GM19239 (cell line): ENCODE results near the gene TNRC18.
"Not testable (repeated sequence)": the region's sequence is repeated elsewhere in the genome, so short reads cannot be mapped to it uniquely, and the experiment has no call there.

Source experiments
- DNase-seq: peaks from one replicate; pipeline ENCODE4 v3.0.0; 2011; ENCODE audit warnings: low spot score; ENCODE audit not compliant: insufficient read length
- FAIRE-seq: peaks from 2 replicates; lab custom pipeline; 2011; peaks lifted over from hg19 to GRCh38; lab: Jason Lieb, UNC

The TNRC18 gene

DNA sequence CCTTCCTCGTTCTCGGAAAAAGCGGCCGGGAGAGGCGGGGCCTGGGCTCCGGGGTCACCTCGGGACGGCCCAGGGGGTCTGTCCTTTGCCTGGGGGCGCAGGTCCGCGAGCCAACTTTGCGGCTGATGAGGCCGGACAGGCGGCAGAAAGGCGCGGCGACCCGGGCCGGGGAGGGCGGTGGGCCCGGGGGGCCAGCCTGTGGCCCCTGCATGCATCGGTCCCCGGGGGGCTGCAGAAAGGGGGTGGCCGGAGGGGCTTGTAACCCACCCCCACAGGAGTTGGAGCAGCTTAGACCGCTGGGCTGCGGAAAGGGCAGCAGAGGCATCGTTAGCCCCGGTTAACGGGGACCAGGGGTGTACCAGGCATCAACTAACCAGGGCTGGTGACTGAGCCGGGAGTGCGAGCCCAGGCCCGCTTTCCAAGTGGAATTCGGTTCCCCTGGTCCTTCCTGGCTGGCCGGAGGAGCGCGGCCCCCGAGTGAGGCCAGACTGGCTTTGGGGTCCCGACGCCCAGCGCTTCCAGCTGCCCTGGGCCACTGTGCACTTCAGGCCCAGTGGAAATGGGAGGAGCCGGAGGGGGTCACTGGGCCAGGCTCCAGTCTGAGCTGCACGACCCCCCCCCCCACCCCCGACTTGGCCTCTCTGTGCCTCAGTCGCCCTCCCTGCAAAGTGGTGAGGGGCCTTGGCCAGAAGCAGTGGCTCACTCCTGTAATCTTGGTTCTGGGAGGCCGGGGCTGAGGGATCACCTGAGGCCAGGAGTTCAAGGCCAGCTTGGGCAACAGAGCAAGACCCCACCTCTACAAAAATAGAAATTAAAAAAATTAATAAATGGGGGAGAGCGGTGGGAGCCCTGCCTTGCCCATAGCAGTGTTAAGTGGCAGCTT, 140.0 kb downstream of the TNRC18 start:
- no peak for FAIRE-seq
- no peak for DNase-seq

DNA sequence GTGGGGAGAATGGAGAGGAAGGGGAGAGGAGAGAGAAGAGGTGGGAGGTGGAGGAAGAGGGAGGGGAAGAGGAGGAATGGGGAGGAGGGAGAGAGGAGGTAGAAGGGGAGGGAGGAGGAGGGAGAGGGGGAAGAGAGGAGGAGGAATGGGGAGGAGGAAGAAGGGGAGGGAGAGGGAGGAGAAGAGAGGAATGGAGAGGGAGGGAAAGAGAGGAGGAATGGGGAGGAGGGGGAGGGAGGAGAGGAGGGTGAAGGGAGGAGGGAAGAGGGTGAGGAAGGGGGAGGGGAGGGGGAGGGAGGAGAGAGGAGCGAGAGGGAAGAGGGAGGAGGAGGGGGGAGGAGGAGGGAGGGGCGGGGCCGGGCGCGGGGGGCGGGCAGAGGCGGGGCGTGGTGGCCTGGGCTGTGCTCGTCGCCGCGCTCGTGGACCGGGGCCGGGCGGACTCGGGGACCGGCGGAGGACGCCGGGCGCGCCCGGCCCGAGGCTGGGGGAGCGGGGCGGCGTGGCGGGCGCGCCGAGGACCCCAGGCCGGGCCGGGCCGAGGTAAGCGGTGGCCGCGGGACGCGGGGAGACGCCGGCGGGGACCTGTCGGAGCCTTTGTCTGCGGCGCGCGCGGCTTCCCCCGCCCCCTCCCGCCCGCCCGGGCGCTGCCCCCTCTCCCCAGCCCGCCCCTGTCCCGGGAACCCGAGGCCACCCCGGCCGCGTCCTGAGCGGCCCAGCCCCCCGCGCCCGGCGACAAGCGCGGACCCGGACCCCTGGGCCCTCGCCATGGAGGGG, 140.9 kb downstream of the TNRC18 start, which contains the start of gene SLC29A4:
SLC29A4 (plus strand) TSS at position 401 of the 774 bp plus-strand sequence. CDS start 4,874 bp downstream, outside the sequence.
- FAIRE-seq (no peak), DNase-seq (no peak)

DNA sequence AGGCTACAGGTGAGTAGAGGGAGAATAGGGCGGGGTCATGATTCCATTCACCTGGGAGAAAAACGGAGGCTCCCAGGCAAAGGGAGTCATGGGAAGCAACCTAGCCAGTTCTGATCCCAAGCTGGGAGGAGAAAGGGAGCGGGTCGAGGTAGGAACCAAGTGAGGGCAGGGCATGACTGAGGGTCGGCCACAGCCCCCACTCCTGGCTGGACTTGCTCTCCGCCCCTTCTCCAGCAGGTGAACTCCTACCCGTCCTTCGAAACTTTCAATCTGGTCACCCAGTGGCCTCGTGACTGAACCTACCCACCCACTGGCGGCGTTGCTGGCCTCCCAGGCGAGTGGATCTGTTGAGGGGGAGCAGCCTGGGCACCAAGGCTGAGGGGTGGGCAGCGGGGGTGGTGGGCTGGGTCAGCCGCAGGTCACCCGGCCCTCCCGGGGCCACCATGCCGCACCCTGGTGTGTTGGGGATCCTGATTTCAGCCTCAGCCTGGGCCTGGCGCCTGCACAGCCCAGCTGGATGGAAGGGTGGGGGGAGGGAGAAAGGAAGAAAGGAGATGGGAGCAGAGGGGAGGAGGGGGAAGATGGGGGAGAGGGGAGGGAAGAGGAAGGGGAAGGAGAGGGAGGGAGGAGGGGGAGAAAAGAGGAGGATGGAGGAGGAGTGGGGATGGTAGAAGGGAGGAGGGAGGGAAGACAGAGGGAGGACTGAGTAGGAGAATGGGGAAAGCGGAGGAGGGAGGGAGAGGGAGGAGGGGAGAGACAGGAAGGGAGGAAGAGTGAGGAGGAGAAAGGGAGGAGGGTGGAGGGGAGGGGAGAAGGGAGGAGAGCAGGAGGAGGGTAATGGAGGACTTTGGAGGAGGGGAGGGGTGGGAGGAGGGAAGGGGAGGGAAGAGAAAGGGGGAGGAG, 141.8 kb downstream of the TNRC18 start:
- not testable (repeated sequence) for DNase-seq, FAIRE-seq

DNA sequence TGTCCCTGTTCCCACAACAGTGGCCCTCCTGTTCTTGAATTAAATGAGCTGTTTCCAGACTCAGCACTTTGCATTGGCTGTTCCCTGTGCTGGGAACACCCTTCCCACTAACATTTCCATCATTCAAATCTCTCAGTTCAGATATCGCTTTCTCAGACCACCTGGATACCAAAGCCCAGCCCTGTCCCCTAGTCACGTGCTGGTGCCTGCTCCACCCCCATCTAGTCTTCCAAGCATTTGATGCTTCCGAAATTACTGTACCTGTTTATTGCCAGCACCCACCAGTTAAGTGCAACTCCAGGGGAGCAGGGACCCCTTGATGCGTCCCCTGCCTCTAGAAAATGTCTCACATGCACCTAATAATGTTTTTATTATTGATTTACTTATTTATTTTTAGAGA, 143.9 kb downstream of the TNRC18 start:
- DNase-seq (no peak), FAIRE-seq (no peak)

DNA sequence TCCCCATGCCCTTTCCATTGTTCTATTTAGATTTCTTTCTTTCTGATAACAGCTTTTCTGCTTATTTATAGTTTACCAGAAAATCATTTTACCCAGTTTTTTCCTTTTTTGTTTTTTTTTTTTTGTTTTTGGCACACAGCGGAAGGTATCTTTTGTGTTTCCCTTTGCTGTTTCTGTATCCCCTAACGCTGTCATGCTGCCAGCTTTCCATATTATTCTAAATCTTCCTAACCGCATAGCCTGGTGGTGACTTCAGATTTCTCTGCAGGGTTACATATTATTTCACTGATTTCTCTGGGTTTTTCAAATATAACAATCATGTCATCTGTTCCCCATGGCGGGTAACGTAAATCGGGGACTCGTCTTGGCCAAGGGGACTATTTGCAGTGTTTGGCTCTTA, 144.9 kb downstream of the TNRC18 start:
- FAIRE-seq, result no peak
- no peak for DNase-seq

DNA sequence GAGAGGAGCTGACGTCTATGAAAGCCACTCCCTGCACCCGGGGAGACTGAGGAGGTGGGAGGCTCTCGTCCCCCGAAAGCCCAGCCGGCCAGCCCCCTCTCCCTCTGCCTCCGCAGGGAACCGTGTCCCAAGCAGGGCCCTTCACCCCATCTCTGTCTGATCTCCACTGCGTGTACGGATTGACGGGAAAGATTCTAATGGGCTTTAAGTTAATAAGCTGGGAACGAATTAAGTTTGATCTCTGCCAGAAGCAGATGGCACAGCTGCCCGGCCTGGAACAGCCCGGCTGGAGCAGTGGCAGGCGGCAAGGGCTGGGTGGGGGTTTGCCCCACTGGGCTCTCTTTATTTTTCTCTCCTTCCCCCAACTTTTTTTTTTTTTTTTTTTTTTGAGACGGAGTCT, 147.0 kb downstream of the TNRC18 start:
- FAIRE-seq (no peak), DNase-seq (no peak)

DNA sequence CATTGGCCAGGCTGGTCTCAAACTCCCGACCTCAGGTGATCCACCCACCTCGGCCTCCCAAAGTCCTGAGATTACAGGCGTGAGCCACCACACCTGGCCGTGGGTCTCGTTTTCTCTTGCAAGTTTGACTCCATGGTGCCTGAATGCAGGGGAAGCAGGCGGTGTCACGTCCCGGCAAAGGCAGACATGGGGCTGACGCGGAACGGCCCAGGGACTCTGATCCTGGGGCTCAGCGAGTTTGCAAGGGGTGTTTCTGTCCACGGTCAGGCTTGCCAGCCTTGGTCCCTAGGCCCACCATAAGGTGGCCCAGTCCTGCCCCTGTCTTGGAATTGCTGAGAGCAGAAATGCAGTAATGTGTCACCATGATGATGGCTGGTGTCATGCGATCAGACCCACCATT, 147.5 kb downstream of the TNRC18 start:
- not testable (repeated sequence) for DNase-seq, FAIRE-seq

DNA sequence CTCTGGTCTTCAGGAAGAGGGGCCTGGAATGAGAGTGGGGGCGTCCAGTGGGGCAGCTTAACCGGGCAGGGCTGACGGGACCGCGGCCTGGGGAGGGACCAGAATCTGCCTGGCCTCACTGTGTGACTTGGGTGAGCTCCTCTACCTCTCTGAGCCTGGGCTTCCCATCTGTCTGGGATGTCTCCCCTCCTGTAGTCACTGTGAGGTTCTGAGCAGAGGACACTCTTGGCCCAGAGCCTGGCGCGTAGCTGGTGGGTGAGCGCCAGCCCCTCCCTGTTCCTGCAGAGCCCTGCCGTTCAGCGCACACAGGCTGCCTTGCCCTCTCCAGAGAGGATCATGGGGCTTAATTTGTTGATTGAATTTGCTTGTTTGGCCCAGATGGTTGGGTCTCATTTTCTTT, 148.1 kb downstream of the TNRC18 start:
- not testable (repeated sequence) for FAIRE-seq, DNase-seq

DNA sequence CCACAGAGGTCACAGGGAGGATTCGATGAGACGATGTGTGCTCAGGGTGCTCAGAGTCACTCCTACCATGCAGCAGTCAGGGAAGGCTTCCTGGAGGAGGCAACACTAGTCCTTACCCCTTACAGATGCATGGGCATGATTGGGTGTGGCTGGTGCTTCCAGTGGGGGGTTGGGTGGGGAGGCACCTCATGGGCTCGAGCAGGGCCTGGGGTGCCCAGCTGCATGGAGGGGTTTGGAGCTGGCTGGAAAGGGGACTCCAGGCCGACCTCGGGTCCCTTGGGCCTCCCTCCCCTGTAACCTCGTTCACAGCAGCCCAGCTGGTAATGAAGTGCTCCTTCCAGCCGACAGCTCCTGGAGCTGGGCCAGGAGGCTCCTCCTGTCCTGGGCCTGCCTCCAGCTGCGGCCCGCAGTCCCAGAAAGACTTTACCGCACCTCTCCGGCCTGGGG, 148.6 kb downstream of the TNRC18 start:
- DNase-seq, FAIRE-seq: not testable (repeated sequence)

DNA sequence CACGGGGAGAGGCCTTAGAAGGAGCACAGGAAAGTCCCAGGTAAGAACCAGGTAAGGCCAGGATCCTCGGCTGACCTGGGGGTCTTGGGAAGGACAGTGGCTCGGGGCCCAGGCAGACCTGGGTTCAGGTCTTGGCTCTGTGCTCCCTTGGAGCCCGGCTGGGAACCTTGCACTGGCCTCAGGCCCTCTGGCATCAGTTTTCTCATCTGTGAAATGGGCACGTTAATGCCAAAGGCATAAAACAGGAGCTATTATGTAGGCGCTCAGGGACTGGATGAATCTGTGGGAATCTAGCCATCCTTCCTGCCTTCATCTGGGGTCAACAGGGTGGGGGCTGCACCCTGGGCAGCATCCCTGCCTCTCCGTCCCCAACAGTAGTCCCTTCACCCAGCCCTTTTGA, 149.2 kb downstream of the TNRC18 start:
- no peak for FAIRE-seq
- no peak for DNase-seq

DNA sequence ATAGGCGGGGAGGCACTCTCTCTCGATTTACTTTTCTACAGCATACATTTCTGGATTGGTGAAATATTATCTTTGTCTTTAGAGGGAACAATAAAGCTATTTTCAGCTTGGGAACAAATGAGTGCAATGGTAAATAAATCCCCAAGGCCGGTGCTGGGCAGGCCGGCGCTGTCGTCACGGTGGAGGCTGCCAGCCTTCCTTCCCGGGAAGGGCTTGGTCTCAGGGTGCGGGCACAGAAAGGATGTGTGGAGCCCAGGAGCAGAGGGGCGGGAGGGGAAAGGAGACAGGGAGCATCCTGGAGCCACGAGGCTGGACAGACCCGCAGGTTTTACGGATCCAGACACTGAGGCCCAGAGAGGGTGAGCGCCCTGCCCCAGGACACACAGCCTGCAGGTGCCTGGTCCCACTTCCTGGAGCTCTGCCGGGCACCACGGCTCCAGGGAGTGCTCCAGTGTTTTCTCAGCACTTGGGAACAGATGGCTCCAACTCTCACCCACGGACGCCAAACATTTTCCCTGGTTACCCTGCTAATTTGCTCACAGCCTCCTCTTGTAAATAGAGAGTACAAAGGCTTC, 149.7 kb downstream of the TNRC18 start:
- FAIRE-seq, DNase-seq: not testable (repeated sequence)

DNA sequence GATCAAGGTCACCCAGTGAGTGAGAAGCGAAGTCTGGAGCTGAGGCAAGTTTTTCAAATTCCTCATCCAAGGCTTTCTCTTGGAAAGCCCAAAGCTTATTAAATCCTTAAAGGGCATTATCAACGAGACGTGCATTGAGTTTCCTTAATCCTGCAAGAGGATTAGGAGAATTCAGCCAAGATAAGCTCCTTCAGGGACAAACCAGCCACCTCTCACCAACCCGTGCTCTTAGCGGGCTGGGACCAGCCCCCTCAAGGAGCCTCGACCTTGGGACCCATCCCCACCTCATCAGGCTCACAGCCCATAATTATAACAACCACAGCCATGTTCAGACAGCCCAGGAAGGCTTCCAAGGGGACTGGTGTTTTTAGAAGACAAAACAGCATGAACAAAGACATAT, 152.8 kb downstream of the TNRC18 start:
- DNase-seq, result no peak
- no peak for FAIRE-seq

DNA sequence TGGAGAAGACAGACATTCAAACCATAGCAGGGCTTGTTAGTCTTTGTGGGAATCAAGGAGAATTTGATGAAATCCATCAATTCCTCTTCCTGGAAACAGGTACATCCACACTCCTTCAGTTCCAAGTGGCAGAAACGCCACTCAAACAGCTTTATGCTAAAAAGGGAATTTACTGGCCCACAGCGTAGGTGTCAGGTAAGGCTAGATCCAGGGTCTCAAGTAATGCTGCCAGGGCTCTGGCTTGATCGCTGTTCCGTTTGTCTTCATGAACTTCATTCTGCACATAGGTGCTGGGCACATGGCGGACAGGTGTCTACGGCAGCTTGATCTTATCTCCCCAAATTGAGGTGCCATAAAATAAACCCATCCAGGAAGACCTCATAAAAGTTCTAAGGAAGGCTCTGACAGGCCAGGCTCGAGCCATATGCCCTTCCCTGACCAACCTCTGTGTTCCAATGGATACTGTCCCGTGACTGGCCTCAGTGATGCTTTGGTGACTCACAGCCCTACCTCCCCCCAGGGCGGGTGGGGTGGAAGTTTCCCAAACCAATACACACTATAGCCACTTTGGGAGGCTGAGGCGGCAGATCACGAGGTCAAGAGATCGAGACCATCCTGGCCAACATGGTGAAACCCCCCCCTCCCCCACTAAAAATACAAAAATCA, 153.5 kb downstream of the TNRC18 start:
- not testable (repeated sequence) for FAIRE-seq, DNase-seq

DNA sequence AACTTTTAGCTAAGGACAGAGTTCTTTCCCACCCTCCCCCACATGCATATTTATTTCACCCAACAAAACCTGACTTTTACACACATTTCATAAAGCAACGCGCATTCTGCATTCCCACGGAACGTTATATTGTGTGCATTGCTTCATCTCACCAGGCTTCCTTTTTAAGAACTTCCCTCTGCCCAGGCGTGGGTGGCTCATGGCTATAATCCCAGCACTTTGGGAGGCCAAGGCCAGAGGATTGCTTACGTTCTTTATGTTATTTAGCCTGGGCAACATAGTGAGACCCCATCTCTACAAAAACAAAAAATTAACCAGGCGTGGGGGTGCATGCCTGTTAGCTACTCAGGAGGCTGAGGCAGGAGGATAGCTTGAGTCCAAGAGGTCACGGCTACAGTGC, 155.8 kb downstream of the TNRC18 start:
- not testable (repeated sequence) for FAIRE-seq, DNase-seq

DNA sequence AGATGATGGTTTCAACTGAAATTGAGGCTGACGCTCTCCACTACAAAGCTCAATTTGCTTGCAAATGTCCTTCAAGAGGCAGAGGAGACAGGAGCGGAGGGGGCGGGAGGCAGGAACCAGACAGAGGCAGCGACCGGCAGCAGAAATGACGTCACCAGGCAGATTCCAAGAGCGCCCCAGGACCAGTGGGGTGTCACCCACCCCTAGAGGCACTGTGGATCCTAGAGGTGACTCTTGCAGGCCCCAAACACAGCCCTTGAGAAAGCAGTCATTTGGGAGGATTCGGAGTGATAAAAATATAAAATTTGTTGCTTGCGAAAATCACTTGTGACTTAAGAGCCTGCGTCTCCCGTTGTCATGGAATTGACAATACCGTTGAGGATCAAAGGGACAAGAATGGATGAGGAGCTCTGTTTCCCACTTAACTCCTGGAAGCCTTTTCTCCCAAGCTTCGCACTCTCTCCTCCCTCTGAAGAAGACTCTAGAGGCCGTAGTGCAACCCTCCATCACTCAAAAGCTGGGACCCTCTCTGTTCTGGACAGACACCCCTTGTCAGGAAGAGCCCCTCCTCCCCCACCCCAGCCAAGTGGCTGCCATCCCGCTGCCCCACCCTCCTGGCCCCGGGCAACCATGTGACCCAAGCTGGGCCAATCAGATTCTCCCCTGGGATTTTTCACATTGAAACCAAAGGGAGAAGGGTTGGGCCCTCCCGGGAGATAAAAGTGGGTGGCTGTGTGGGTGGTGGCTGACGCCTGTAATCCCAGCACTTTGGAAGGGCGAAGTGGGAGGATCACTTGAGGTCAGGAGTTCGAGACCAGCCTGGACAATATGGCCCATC, 157.2 kb downstream of the TNRC18 start:
- DNase-seq (no peak), FAIRE-seq (no peak)

DNA sequence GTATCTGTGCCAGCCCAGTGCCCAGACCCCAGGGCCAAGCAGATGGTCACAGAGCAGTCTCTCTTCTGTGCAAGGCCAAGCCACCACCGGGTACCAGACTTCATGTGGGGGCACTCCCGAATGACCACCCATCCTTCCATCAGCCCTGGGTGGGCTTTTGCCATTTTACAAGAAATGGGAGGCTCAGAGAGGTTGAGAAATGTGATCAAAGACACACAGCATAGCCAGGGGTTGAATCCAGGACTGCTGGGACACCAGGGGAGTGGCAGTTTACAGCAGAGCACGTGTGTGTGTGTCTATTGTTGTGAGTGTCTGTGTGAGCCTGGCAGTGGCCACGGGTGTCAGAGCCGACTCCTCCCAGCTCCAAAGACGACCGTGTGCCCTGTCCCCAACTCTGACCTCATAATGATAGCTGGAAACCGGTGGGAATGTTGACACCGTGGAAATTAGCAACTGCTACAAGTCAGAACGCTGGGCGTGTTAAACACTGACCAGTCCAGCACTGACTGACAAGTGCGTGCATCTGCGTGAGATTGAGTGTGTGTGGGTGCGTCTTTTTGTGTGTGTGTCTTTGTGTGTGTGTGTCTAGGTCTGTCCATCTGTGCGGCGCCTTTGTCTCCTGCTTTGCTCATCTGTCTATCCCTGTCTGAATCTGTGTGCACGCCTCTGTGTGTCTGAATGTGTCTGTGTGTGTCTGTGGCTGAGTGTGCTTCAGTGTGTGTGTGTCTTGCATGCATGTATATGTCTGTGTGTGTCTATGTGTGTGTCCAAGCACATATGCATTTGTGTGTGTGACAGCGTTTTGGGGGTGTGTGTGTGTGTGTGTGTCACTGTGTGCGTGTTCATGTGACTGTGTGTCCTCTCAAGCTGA, 158.1 kb downstream of the TNRC18 start:
- DNase-seq, result no peak
- no peak for FAIRE-seq

DNA sequence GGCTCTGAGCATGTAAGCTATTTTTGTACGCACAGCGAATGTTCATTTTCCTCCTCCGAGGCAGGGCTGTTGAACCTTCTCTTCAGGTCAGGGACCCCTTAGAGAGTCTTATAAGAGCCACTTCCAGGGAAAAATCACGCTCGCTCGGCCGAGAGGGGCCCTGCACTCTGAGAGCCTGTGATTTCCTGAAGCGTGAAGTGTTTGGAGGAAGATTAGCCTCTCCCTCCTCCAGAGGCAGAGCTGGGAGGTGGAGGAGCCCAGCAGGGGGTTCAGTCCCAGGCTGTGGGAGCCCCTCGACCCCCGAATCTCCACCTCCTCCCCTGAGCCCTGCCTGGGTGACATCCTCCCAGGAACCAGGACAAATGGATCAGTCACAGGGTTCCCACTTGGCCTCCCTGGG, 160.6 kb downstream of the TNRC18 start:
- FAIRE-seq, result not testable (repeated sequence)

More for the DNA sequence above, 160.6 kb downstream of the TNRC18 start:
- not testable (repeated sequence) for DNase-seq
